ENCODE measurements around the gene PTPRQ. TPM values are rescaled to one million over a fixed set of nuclear protein-coding genes. Genes with fewer than 3 reads are reported as not detected.
A peak's percentile ranks its signal among the peaks of the same experiment; 100 is the strongest.

Gene PTPRQ
- total RNA-seq, 1 experiment from 2014 or later: not detected

- no peak overlapping the region for H3K4me3 Mint-ChIP-seq (ENCODE audit: unreplicated experiment)
- no peaks in the 10 kb centered on the region for H3K36me3 ChIP-seq (ENCODE audit: control insufficient read depth, insufficient read depth, low read length)
- intact Hi-C loops (cut with micrococcal nuclease; ENCODE audit: unreplicated experiment): loop anchor here (1.0 to 5.0 kb wide), 7 partner anchors 31 to 847 kb away; no protein-coding TSS in a partner anchor
- POLR2A ChIA-PET: no interaction called here
- H3K9me3 ChIP-seq: no peaks in the 10 kb centered on the region
- BruUV-seq (replicated peaks): no TSS peak
- H3K36me3 Mint-ChIP-seq (ENCODE audit: insufficient read depth, unreplicated experiment): no peaks in the 10 kb centered on the region
- H3K9me3 Mint-ChIP-seq (ENCODE audit: unreplicated experiment): no peaks in the 10 kb centered on the region
- no peaks in the 10 kb centered on the region for H3K4me1 ChIP-seq
- peaks cover 7% of the 10 kb centered on the region for H3K27me3 Mint-ChIP-seq (ENCODE audit: insufficient read depth, unreplicated experiment)
- no peaks in the 10 kb centered on the region for H3K4me1 Mint-ChIP-seq (ENCODE audit: low read depth, unreplicated experiment)
- CTCF ChIA-PET: no interaction called here
- no peak overlapping the region for H3K4me3 ChIP-seq (ENCODE audit: low read depth, low read length)
- H3K27me3 ChIP-seq (replicated peaks; ENCODE audit: control insufficient read depth, insufficient read depth, low read length): no peaks in the 10 kb centered on the region
- no peak overlapping the region for H3K27ac Mint-ChIP-seq (ENCODE audit: unreplicated experiment)
- TF ChIP-seq, protein P1, sequence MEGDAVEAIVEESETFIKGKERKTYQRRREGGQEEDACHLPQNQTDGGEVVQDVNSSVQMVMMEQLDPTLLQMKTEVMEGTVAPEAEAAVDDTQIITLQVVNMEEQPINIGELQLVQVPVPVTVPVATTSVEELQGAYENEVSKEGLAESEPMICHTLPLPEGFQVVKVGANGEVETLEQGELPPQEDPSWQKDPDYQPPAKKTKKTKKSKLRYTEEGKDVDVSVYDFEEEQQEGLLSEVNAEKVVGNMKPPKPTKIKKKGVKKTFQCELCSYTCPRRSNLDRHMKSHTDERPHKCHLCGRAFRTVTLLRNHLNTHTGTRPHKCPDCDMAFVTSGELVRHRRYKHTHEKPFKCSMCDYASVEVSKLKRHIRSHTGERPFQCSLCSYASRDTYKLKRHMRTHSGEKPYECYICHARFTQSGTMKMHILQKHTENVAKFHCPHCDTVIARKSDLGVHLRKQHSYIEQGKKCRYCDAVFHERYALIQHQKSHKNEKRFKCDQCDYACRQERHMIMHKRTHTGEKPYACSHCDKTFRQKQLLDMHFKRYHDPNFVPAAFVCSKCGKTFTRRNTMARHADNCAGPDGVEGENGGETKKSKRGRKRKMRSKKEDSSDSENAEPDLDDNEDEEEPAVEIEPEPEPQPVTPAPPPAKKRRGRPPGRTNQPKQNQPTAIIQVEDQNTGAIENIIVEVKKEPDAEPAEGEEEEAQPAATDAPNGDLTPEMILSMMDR (IDR thresholded peaks at IDR 0.05; ENCODE audit: insufficient read depth in 1 of 2, low read depth in 1 of 2, low read length in 1 of 2, severe bottlenecking in 1 of 2, unreplicated experiment in 1 of 2): no peak
- no peak for DNase-seq
Measured at GRCh38 chr12:80411787-80412186, 32.2 kb upstream of the PTPRQ start.

- intact Hi-C loops (cut with micrococcal nuclease; ENCODE audit: unreplicated experiment): loop anchor here (1.0 to 5.0 kb wide), 7 partner anchors 30 to 846 kb away; no protein-coding TSS in a partner anchor
- no peaks in the 10 kb centered on the region for H3K36me3 Mint-ChIP-seq (ENCODE audit: insufficient read depth, unreplicated experiment)
- Histone ChIP-seq H3K9me3 (no peaks in the 10 kb centered on the region), H3K4me3 (ENCODE audit: low read depth, low read length) (no peak overlapping the region), H3K27me3 (replicated peaks; ENCODE audit: control insufficient read depth, insufficient read depth, low read length) (no peaks in the 10 kb centered on the region), H3K4me1 (no peaks in the 10 kb centered on the region), H3K36me3 (ENCODE audit: control insufficient read depth, insufficient read depth, low read length) (no peaks in the 10 kb centered on the region)
- H3K4me3 Mint-ChIP-seq (ENCODE audit: unreplicated experiment): no peak overlapping the region
- H3K4me1 Mint-ChIP-seq (ENCODE audit: low read depth, unreplicated experiment): no peaks in the 10 kb centered on the region
- no peaks in the 10 kb centered on the region for H3K9me3 Mint-ChIP-seq (ENCODE audit: unreplicated experiment)
- peaks cover 7% of the 10 kb centered on the region for H3K27me3 Mint-ChIP-seq (ENCODE audit: insufficient read depth, unreplicated experiment)
- DNase-seq: peak in 1 of 2 experiments; percentile 43
- ChIA-PET POLR2A (no interaction called here), CTCF (no interaction called here)
- no peak overlapping the region for H3K27ac Mint-ChIP-seq (ENCODE audit: unreplicated experiment)
- TF ChIP-seq, protein P1 (IDR thresholded peaks at IDR 0.05; ENCODE audit: insufficient read depth in 1 of 2, low read depth in 1 of 2, low read length in 1 of 2, severe bottlenecking in 1 of 2, unreplicated experiment in 1 of 2): peak; percentile 68 to 71
- no TSS peak for BruUV-seq (replicated peaks)
Measured at GRCh38 chr12:80412343-80412953, 31.6 kb upstream of the PTPRQ start.

- no peaks in the 10 kb centered on the region for H3K4me1 Mint-ChIP-seq (ENCODE audit: low read depth, unreplicated experiment)
Measured at GRCh38 chr12:80413462-80413861, 30.6 kb upstream of the PTPRQ start.

More at GRCh38 chr12:80413462-80413861, 30.6 kb upstream of the PTPRQ start:
- no peak for DNase-seq
- no TSS peak for BruUV-seq (replicated peaks)
- Histone ChIP-seq H3K27me3 (replicated peaks; ENCODE audit: control insufficient read depth, insufficient read depth, low read length) (no peaks in the 10 kb centered on the region), H3K9me3 (no peaks in the 10 kb centered on the region), H3K4me1 (no peaks in the 10 kb centered on the region), H3K36me3 (ENCODE audit: control insufficient read depth, insufficient read depth, low read length) (no peaks in the 10 kb centered on the region), H3K4me3 (ENCODE audit: low read depth, low read length) (no peak overlapping the region)
- H3K4me3 Mint-ChIP-seq (ENCODE audit: unreplicated experiment): no peak overlapping the region
- ChIA-PET POLR2A (no interaction called here), CTCF (no interaction called here)
- no peak overlapping the region for H3K27ac Mint-ChIP-seq (ENCODE audit: unreplicated experiment)
- intact Hi-C loops (cut with micrococcal nuclease; ENCODE audit: unreplicated experiment): loop anchor here (2.0 to 5.0 kb wide), 5 partner anchors 29 to 845 kb away; no protein-coding TSS in a partner anchor
- H3K9me3 Mint-ChIP-seq (ENCODE audit: unreplicated experiment): no peaks in the 10 kb centered on the region
- TF ChIP-seq, protein P1 (IDR thresholded peaks at IDR 0.05; ENCODE audit: insufficient read depth in 1 of 2, low read depth in 1 of 2, low read length in 1 of 2, severe bottlenecking in 1 of 2, unreplicated experiment in 1 of 2): no peak
- H3K36me3 Mint-ChIP-seq (ENCODE audit: insufficient read depth, unreplicated experiment): no peaks in the 10 kb centered on the region
- peaks cover 9% of the 10 kb centered on the region for H3K27me3 Mint-ChIP-seq (ENCODE audit: insufficient read depth, unreplicated experiment)

Measured in Caco-2 (cell line).